ENCODE results near the gene DPPA3. TPM values are rescaled to one million over a fixed set of nuclear protein-coding genes. Genes with fewer than 3 reads are reported as not detected.
"Not testable (repeated sequence)": the region's sequence is repeated elsewhere in the genome, so short reads cannot be mapped to it uniquely, and the experiment has no call there.

The DPPA3 gene
- total and polyA plus RNA-seq, 7 donors = not detected

GRCh38 chr12:7723926-7724325 is 12.7 kb downstream of the DPPA3 start:
- intact Hi-C loops (cut with DNase I) = no loop called here
- Histone ChIP-seq H3K4me1 (no peaks in the 10 kb centered on the region), H3K9me3 (no peaks in the 10 kb centered on the region), H3K36me3 (ENCODE audit: insufficient read depth in 1 of 2, low read depth in 1 of 2) (no peaks in the 10 kb centered on the region), H3K27me3 (ENCODE audit: insufficient read depth in 3 of 3, low read length in 2 of 3) (no peaks in the 10 kb centered on the region), H3K27ac (no peak overlapping the region), H3K4me3 (no peak overlapping the region)
- no peak for TF ChIP-seq CTCF (IDR thresholded peaks at IDR 0.05)
- ATAC-seq (no peak), DNase-seq (no peak)
- 17 to 48% (median 37%) methylated on average over 3 of the region's 3 CpGs for WGBS, 3 donors

- intact Hi-C loops (cut with DNase I) = no loop called here
- H3K9me3 ChIP-seq = no peaks in the 10 kb centered on the region
- H3K27ac ChIP-seq = no peak overlapping the region
- no peak overlapping the region for H3K4me3 ChIP-seq
- no peak for ATAC-seq
- no peaks in the 10 kb centered on the region for H3K36me3 ChIP-seq (ENCODE audit: insufficient read depth in 1 of 2, low read depth in 1 of 2)
- TF ChIP-seq CTCF (IDR thresholded peaks at IDR 0.05) = no peak
- 38 to 45% (median 40%) methylated on average over 4 of the region's 4 CpGs for WGBS, 3 donors
- no peaks in the 10 kb centered on the region for H3K27me3 ChIP-seq (ENCODE audit: insufficient read depth in 3 of 3, low read length in 2 of 3)
- no peaks in the 10 kb centered on the region for H3K4me1 ChIP-seq
- no peak for DNase-seq
These were observed 18.5 kb downstream of the DPPA3 start for GRCh38 chr12:7729746-7730145.

GRCh38 chr12:7730984-7731383 is 19.8 kb downstream of the DPPA3 start:
- H3K4me3 ChIP-seq; ATAC-seq; H3K9me3 ChIP-seq; H3K36me3 ChIP-seq (ENCODE audit: insufficient read depth in 1 of 2, low read depth in 1 of 2); H3K27me3 ChIP-seq (ENCODE audit: insufficient read depth in 3 of 3, low read length in 2 of 3); H3K27ac ChIP-seq; H3K4me1 ChIP-seq; DNase-seq; intact Hi-C loops (cut with DNase I): not testable (repeated sequence)

- no peak for TF ChIP-seq CTCF (IDR thresholded peaks at IDR 0.05)
- intact Hi-C loops (cut with DNase I) = no loop called here
- Histone ChIP-seq H3K4me3 (no peak overlapping the region), H3K9me3 (no peaks in the 10 kb centered on the region), H3K4me1 (no peaks in the 10 kb centered on the region), H3K27ac (no peak overlapping the region), H3K36me3 (ENCODE audit: insufficient read depth in 1 of 2, low read depth in 1 of 2) (no peaks in the 10 kb centered on the region), H3K27me3 (ENCODE audit: insufficient read depth in 3 of 3, low read length in 2 of 3) (no peaks in the 10 kb centered on the region)
- ATAC-seq (no peak), DNase-seq (no peak)
- 20 to 28% (median 25%) methylated on average over 5 of the region's 5 CpGs for WGBS, 3 donors
These were observed 20.3 kb downstream of the DPPA3 start for GRCh38 chr12:7731486-7731885.

DNA sequence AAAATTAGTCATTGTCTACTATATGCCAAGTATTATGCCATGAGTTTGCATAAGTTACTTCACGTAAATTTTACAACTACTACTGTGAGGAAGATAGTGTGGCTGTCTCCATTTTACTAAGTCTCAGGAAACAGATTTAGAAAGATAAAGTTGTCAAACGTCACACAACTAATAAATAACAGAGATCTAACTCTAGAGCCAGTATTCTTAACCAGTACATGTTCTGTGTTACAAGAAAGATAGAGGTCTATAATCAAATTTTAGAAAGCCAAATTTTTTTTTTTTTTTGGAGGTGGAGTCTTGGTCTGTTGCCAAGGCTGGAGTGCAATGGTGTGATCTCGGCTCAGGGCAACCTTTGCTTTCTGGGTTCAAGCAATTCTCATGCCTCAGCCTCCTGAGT is 21.8 kb downstream of the DPPA3 start:
- no peak for TF ChIP-seq CTCF (IDR thresholded peaks at IDR 0.05)
- no peaks in the 10 kb centered on the region for H3K36me3 ChIP-seq (ENCODE audit: insufficient read depth in 1 of 2, low read depth in 1 of 2)
- no peaks in the 10 kb centered on the region for H3K4me1 ChIP-seq
- H3K4me3 ChIP-seq = no peak overlapping the region
- ATAC-seq = no peak
- no peak for DNase-seq
- intact Hi-C loops (cut with DNase I) = no loop called here
- 46 to 64% (median 62%) methylated on average over 3 of the region's 3 CpGs for WGBS, 3 donors
- H3K27me3 ChIP-seq (ENCODE audit: insufficient read depth in 3 of 3, low read length in 2 of 3) = no peaks in the 10 kb centered on the region
- no peaks in the 10 kb centered on the region for H3K9me3 ChIP-seq
- no peak overlapping the region for H3K27ac ChIP-seq
